Peyer's patch (tissue), 4 donors: ENCODE data around the gene OR2D3.

Experiments
- CTCF ChIP-seq, 6 experiments: fragments of 450-650 bp in 4 of 6; fragments of 200-600 bp in 2 of 6; sonication (generic) in 1 of 6; IDR thresholded peaks; one replicate each; pipeline ENCODE4 v1.5.1; 2017 to 2019; ENCODE audit warnings: antibody characterized with exemption in 6 of 6, mild to moderate bottlenecking in 3 of 6, moderate library complexity in 1 of 6
- POLR2A ChIP-seq, 2 donors: fragments of 450-650 bp; IDR thresholded peaks; one replicate each; pipeline ENCODE4 v1.5.1; 2017; ENCODE audit warnings: antibody characterized with exemption in 2 of 2, mild to moderate bottlenecking in 2 of 2, moderate library complexity in 2 of 2

GRCh38 chr11:6898911-6899310, 21.9 kb upstream of the OR2D3 start:
- TF ChIP-seq CTCF (IDR thresholded peaks at IDR 0.05) (no peak), POLR2A (IDR thresholded peaks at IDR 0.05) (no peak)
